HG03558 (cell line): ENCODE results near the gene ROR1.

Source experiments
- ATAC-seq: cut with Tn5 transposase; IDR thresholded peaks from one replicate; pipeline ENCODE4 v1.9.1; 2021; ENCODE audit warnings: moderate number of reproducible peaks; ENCODE audit not compliant: unreplicated experiment; ENCODE audit errors: extremely low read depth

ROR1 gene

GRCh38 chr1:64228167-64228957 lies 454.5 kb downstream of the ROR1 start:
- ATAC-seq, result no peak

- no peak for ATAC-seq
Observed at GRCh38 chr1:64229307-64229706, 455.5 kb downstream of the ROR1 start.
